T-helper 1 cell (primary cell): ENCODE results near the gene CXCR3.
"Not testable (repeated sequence)": the region's sequence is repeated elsewhere in the genome, so short reads cannot be mapped to it uniquely, and the experiment has no call there.

Experiments
- DNase-seq, 5 donors: peaks; one replicate each; pipeline ENCODE4 v3.0.0-alpha.2; 2012 to 2020

The CXCR3 gene

DNA sequence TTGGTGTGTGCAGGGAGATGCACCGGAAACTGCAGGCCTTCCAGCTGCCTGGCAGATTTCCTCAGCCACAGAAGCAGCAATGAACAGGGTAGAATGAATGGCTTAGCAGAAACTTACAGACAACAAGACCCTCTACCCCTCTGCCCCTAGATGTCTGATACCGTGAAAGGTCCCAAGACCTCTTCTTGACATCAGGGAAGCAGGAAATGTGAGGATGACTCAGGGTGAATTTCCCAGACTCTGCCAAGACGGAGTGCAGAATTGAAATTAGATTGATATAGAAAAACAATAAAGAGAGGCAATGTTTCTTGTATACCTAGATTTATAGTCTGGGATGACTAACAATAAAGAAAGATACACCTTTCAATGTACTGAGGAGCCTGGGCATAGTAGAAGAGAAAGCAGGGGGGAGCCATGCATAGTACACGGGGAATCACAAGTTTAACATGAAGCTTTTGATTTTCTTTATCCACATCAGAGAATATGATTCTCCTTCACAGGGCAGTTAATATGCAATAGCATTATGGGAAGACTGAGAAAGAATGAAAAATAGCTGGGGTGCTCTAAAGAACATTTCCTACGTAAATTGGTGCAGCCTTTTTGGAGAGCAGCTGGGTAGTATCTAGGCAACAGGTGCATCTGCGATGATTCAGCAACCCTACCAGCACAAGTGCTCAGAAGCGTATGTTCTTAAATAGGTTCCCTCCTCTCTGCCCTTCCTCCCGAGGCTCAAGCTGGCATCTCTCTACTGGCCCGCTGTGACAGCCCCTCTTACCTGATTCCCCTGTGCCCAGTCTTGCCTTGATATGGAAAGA lies 18.3 kb upstream of the CXCR3 start:
- DNase-seq: peak in 1 of 5 donors; percentile 40

DNA sequence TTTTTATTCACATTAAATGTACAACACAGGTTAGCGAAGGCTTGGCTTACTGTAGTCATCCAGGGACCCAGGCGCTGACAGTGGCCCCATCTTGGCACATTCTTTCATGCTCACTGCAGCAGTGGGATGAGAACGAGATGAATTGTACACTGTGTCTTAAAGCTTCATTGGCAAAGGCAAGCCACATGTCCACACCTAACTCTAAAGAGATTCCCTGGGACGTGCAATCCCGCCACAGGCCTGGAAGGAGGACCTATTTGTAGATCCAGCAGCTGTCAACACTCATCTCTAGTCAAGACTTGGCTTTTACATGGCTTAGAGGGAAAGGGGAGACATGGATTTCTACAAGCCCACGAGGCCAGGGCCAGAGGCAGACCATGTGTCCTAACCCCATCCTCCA lies 16.1 kb upstream of the CXCR3 start:
- DNase-seq: no peak

DNA sequence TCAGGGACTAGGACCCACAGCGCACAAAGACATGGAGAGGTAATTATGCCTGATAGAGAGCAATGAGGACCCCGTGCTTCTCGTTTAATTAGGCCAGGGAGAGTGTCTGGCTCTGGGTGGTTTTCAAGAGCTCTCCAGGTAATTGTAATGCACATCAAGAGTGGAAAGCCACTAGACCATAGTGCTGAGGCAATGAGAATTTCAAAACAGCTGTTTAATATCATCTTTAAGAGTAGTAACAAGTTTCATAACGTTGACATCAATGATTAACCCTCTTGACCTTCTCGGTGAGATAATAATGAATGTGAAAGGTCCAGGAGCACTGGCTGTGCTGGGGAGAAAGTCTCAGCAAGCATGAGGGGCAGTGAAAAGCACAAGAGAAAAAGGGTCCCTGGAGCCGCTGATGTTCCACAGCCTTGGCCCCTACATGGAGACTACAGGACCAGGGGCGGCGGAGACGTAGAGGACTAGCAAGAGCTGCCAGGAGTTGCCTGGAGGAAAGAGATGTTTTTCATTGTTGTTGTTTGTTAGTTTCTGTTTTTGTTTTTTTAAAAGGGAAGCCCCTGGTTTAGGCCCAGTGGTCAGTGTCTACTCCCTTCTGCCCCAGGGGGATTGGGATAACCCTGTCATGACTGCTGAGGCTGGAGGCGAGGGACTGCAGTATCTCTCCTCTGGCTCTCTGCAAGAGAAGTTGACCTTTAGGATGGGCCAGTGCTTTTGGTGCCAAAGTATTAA lies 14.8 kb upstream of the CXCR3 start:
- DNase-seq: no peak

- DNase-seq: no peak
These were observed 11.2 kb upstream of the CXCR3 start for GRCh38 chrX:71629467-71629866.

- DNase-seq: no peak
These were observed 9.5 kb upstream of the CXCR3 start for GRCh38 chrX:71627588-71628404.

DNA sequence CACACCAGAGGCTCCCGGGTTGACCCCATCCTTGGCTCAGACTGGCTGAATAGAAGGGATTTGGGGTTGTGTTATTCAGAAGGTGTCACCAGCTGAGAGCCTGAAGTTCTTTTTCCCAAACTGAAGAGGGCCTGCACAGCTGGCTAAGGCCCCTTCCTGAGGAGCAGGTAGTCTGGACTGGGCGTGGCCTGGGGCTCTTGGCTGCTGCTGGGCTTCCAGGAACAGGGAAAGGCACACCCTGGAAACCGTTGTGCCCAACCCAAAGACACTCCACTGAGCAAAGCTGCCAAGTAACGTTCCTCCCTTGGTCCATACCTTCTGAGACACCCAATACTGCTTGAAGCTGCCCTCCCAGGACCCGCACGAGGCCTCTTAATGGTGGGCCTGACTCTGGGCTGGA lies 8.3 kb upstream of the CXCR3 start:
- DNase-seq: no peak

DNA sequence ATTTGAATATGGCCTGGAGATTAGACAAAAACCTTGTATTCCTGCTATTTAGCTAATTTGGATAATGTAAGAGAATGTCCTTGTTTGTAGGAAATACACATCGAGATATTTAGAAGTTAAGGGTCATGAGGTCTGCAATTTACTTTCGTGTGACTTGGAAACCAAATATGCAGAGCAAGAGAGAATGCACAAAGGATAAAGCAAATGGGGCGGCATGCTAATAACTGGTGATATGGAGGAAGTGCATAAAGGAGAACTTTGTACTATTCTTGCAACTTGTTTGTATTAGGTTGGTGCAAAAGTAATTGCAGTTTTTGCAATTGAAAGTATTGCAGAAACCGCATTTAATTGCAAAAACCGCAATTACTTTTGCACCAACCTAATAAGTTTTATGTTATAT lies 7.2 kb upstream of the CXCR3 start:
- DNase-seq: no peak

DNA sequence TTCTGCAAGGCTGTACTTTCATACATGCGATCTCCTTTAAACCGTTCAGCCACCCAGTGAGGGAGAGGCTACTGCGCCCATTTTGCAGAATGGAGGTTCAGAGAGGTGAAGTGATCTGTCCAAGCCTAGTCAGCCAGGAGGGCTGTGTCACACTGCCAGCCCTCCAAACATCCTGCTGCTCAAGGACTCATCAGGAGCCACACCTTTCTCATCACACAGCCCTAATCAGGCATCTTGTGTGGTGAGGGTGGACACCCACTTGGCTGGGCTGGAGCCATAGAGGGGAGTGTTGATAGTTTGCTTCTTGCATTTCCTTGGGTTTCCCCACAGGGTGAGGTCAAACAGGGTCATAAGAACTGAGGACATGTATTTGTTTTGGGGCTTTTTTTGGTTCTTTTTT lies 5.4 kb upstream of the CXCR3 start:
- no peak for DNase-seq

- DNase-seq: peak; percentile 50 to 90 (median 67)
These were observed 4.5 kb upstream of the CXCR3 start for GRCh38 chrX:71622576-71623450.

DNA sequence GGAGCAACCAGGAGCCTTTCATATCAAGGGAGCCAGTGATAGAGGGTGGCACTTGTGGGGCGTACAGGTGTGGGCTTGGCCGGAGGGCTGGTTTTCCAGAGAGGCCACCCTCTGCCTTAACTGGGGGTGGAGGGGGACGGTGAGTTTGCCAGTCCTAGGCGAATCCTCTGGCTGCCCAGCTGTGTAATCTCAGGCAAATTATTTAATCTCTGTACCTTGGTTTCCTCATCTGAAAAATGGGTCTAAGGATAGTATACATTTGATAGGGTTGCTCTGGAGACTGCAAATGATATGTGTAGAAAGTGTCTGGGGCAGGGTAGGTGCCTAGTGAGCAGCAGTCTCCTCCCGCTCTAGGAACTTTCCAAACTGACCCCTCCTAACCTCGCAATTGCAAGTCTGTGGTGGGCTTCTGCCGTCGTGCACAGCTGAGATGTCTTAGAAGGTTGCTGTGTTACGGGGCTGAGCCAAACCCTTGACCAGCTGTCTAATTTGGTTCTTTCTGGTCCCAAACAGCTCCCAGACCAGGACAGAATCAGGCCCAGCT lies 3.8 kb upstream of the CXCR3 start:
- no peak for DNase-seq

GRCh38 chrX:71621603-71622002 lies 3.3 kb upstream of the CXCR3 start:
- DNase-seq: no peak

DNA sequence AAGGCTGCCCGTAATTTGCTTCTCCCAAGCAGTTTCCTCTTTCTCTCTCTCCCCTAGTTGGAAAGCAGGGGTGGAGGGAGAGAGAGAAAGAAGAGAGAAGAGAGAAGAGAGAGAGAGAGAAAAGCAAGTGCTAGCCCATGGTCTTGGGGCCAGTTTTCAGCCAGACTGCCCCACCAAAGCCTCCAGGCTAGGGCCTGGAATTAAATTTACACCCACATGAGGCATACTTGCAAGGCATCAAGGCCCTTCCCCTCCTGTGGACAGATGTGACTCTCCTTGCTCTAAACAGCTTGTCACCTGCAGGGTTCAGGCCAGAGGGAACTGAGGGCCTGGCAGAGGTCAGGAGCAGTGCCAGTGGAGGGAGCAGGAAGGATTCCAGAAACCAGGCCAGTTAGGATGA lies 1.7 kb upstream of the CXCR3 start:
- no peak for DNase-seq

DNA sequence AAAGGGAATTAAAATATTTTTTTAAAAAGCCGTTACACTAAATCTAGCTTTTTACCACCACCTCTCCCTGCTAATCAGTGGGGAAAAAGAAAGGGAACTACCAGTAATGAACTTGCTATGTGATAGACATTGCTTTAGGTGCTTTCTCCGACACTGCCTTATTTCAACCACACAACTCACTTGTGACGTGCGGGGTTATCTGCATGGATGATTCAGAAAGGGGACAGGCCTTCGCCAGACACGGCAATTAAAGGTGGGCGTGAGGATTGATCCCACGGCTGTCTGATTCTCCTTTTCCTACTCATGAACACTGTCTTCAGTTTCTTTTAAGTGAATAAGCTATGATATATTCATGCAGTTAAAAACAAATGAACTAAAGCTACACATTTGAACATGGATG lies 882 bp upstream of the CXCR3 start:
- peak; percentile 28 to 54 (median 45) for DNase-seq

DNA sequence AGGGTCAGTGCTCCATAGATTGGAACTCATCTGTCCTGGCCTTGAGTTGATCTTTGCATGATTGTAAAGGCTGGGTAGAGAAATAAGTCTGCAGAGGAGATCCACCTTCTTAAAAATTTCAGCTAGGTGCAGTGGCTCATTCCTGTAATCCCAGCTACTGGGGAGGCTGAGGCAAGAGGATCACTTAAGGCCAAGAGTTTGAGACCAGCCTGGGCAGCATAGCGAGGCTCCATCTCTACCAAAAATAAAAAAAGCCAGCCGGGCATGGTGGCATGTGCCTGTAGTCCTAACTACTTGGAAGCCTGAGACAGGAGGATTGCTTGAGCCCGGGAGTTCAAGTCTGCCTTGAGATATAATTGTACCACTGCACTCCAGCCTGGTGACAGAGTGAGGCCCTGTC lies 476 bp upstream of the CXCR3 start:
- DNase-seq: no peak

DNA sequence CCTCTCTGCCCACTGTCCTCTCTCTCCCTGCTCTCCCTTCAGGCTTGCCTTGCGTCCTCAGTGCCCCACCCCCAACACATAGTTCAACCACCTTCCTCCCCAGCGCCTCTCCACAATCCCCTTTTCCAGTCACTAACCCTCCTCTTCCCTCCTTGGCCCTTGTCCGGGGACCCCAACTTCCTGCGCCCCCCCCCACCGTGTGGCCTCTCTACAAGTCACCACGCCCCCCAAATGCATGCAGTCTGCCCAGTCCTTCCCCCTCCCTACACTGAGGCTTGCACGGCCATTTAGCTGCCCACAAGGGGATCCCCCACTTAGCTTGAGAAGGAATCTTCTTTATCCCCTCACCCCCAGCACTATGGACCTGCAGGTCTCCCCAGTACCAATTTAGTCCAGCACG lies 569 bp downstream of the CXCR3 start:
- no peak for DNase-seq

DNA sequence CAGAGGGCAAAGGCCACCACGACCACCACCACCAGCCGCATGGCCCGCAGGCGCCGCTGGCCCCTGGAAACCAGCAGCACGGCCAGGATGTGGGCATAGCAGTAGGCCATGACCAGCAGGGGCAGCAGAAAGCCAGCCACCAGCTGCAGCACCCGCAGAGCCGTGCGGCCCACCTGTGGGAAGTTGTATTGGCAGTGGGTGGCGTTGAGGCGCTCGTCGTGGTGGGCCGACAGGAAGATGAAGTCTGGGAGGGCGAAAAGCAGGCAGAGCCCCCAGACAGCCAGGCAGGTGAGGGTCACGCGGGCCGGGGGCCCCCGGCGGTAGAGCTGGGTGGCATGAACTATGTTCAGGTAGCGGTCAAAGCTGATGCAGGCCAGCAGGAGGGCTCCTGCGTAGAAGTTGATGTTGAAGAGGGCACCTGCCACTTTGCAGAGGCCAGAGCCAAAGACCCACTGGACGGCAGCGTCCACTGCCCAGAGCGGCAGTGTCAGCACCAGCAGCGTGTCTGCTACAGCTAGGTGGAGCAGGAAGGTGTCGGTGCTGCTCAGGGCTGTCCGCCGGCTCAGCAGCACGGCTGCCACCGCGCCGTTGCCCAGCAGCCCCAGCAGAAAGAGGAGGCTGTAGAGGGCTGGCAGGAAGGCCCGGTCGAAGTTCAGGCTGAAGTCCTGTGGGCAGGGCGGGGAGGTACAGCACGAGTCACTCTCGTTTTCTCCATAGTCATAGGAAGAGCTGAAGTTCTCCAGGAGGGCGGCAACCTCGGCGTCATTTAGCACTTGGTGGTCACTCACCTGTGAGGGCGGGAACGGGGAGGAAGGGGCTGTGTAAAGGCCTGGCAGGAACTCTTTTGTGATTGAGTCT lies 1.4 kb downstream of the CXCR3 start:
- DNase-seq: peak in 2 of 5 donors; percentile 31 to 32

GRCh38 chrX:71615954-71616353 lies 2.4 kb downstream of the CXCR3 start:
- peak in 1 of 5 donors; percentile 35 for DNase-seq

GRCh38 chrX:71615056-71615455 lies 3.3 kb downstream of the CXCR3 start:
- DNase-seq: no peak

DNA sequence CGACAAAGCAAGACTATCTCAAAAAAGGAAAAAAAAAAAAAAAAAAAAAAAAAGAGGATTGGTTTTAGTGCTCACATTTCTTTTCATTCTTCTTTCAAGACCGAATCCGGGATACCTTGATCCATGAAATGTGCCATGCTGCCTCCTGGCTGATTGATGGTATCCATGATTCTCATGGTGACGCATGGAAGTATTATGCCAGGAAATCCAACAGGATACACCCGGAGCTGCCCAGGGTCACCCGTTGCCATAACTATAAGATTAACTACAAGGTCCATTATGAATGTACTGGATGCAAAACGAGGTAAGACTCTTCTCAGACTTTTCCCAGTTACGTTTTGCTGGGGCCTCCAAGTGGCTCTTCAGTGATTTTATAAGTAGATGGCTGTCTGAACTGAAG lies 6.1 kb downstream of the CXCR3 start:
- no peak for DNase-seq

DNA sequence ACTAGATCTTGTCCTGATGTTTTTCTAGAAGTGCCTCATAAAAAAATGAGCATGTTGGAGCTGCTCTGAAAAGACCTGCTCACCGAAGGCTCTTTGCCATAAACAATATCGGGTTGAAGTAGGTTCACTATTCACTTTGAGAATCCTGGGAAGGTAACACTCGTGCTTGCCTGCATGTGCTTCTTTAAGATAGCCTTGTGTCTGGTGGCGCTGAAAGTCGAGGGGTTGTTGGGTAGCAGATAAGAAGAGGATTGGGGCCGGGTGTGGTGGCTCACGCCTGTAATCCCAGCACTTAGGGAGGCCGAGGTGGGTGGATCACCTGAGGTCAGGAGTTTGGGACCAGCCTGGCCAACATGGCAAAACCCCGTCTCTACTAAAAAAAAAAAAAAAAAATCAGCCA lies 6.6 kb downstream of the CXCR3 start:
- not testable (repeated sequence) for DNase-seq
